Muscle of back (tissue), 11 donors: ENCODE measurements around the gene TMED10. TPM values are rescaled to one million over a fixed set of nuclear protein-coding genes. Genes with fewer than 3 reads are reported as not detected.
"Not testable (repeated sequence)": the region's sequence is repeated elsewhere in the genome, so short reads cannot be mapped to it uniquely, and the experiment has no call there.

ENCODE experiments used
- DNase-seq, 3 donors: peaks; one replicate each; pipeline versions ENCODE4 v3.0.0 to v3.0.0-alpha.2; 2013
- polyA plus RNA-seq, 10 donors: library from polyadenylated mRNA; unstranded; fragments of 120-200 nt; gene quantifications; one replicate each; pipeline ENCODE4 v1.2.1, GENCODE V29; 2013; ENCODE audit not compliant: insufficient read length in 10 of 10

The TMED10 gene
- polyA plus RNA-seq, 10 donors = 119 to 152 (median 133) TPM

- DNase-seq = no peak
These were observed 47.8 kb downstream of the TMED10 start for GRCh38 chr14:75128596-75128990.

DNA sequence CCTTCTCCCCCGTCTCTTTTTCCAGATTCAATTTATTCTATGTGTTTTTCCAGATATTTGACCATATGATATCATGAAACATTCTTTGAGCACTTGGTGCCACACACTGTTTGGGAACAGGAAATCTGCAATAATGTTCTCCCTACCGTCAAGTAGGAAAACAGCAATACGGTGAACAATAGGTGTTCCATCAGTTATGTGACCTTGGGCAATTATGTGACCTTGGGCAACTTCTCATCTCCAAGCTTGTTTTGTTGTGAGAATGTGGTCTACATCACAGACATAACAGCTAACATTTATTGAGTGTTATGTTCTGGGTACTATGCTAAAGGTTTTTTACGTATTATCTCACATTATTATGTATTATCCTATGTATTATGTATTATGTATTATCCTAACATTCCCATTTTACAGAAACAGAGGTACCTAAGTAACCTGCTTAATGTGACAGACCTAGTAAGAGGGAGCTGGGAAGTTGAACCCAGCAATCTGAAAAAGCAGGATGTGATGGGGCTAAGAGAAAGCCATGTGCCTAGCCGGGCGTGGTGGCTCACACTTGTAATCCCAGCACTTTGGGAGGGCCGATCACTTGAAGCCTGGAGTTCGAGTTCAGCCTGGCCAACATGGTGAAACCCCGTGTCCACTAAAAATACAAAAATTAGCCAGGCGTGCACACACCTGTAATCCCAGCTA is 48.4 kb downstream of the TMED10 start:
- DNase-seq = peak in 1 of 3 donors; percentile 21

GRCh38 chr14:75127474-75127820 is 49.0 kb downstream of the TMED10 start:
- DNase-seq = not testable (repeated sequence)

DNA sequence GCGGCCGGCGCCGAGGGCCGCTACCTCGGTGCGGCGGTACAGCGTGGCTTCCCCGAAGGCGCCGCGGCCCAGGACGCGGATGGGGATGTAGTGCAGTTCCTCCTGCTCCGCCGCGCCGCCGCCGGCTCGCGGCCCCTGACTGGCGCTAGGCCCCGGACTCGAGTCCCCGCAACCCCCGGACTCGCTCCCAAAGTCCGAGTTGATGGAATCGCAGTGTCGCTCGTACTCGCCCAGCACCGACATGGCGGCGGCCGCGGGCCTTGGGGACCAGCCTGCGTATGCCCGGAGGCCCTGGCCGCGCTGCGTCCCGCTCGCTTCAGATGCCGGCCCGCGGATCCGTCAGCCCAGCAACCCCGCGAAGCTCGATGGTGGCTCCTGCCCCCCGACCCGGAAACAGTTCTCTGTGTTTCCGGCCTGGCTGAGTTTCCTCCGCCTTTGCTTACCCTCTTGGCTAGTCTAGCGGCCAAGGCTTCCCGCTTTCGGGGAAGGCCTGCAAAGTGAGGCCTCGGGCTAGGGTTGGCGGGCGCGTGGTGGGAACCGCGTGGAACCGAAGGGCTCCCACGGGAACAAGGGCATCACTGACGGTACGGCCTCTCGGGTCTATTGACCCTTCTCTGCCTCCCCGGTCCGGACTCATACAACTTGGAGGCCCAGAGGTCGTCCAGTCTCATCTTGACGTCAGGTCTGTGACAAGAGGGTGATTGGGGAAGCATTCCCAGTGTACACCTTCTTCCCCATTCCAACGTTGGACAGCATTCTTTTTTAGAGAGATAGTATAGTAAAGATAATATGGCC is 49.5 kb downstream of the TMED10 start, which contains the start of gene NEK9:
Gene NEK9 (minus strand): TSS at position 370 of the 795 bp plus-strand sequence. CDS start 127 bp downstream, at position 243.
- DNase-seq = peak; percentile 88 to 98 (median 94)

- no peak for DNase-seq
These were observed 50.3 kb downstream of the TMED10 start for GRCh38 chr14:75126121-75126544.

- DNase-seq = no peak
These were observed 50.8 kb downstream of the TMED10 start for GRCh38 chr14:75125617-75126016.

DNA sequence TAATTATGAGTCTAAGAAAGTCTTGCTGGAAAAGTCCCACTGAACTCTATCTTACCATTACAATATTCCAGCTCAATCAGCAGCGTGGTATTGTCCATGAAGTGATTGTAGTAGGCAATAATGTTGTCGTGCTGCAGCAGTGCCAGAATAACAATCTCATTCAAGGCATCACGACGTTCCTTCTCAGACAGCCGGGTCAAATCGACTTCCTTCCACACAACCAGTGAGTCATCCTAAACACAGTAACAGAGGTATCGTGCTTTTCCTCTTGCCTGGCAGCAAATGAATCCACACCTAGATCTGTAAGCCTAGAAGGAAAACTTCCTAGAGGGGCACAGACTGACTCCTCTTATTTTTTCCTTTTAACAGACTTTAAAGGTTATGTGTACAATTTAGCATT is 52.4 kb downstream of the TMED10 start:
- no peak for DNase-seq

GRCh38 chr14:75121552-75121951 is 54.9 kb downstream of the TMED10 start:
- DNase-seq = no peak

DNA sequence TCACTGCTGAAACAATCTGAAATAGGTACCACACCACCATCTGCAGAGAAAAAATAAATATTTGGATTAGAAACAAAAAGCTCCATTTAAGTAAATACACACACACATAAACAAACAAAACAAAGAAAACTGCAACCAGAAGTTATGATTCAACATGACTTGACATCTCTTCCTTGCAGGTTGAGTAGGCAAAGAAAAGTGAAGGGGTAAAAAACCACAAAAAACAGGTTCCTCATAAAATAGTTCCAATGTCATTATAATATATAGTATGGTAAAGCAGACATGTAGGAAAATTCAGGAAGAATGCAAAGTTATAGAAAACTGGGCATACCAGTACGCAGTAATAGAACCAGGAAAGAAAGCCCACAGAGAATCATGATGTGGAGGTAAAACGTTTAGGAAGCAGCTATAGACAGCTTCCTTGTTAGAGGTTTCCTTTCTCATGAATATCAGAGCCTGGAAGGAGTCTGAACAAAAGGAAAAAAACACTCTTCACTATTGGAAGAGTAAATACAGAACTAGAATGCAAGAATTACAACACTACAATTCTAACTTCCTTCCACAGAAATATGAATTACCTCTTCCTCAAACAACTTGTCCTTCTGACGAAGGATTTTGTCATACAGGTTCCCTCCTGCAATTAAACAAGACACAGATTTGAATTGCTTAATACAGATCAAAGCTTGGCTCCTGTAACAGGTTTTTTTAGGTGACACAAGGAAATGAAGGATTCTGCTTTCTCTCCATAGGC is 55.7 kb downstream of the TMED10 start:
- DNase-seq = no peak

- DNase-seq = no peak
These were observed 57.4 kb downstream of the TMED10 start for GRCh38 chr14:75119056-75119455.

DNA sequence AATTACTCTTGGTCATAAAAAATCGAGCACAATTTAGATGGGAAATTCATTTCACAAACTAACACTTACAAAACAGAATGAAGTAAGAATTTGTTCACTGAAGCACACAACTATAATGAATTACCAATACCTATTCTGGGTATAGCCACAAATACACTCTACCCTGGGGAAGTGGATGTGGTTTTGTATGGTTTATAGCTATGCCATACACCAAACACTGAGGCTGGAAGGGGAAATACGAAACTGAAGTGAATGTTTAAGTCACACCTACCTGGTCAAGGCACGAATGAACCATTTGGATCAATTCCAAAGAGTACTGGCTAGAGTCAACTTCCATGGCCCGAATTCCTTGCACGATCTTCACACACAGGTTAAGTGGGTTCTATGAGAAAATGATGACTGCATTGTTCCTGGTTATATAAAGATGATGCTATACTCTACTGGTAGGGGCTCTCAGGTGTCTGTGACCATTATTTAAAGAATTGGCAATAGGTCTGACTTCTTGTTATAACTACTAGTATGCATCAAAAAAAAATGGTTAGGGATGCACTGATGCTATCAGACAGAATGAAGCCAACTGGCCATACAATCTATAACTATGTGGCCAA is 62.4 kb downstream of the TMED10 start:
- no peak for DNase-seq

- no peak for DNase-seq
These were observed 66.5 kb downstream of the TMED10 start for GRCh38 chr14:75109877-75110276.

DNA sequence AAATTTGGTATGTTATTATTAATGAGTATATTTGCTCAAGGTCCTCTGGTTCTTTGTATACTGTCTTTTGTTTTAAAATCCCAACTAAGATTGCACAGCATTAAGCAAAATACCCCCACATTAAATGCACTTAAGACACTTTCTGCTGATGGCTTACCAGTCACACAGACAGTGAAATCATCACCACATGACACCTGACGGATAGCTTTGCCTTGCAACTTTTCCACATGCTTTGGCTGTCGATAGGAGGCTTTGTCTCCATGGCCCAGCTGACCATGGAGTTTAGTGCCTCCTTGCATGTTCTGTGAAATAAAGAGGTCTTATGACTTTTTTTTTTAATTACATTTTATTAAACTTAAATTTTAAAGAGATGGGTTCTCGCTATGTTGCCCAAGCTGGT is 69.2 kb downstream of the TMED10 start:
- no peak for DNase-seq

GRCh38 chr14:75101491-75101890 is 74.9 kb downstream of the TMED10 start:
- DNase-seq = no peak

DNA sequence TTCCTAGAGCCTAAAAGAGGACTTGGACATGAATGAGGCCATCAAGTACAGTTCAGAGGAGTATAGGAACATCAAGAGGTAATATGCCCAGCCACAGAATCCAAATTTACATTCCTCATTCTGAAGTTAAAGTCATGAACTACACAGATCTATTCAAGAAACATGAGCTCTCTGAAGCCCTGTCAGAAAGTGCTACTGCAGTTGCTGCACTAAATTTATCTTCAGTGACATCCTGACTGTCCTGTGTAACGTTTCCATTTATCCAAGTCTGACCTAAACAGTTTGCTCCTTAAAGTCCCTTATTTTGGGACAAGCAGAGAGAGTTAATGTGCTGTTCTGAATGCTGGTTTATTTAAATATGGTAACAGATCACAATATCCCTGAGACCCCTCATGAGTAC is 77.7 kb downstream of the TMED10 start:
- peak in 1 of 3 donors; percentile 11 for DNase-seq

- no peak for DNase-seq
These were observed 78.2 kb downstream of the TMED10 start for GRCh38 chr14:75098212-75098611.

DNA sequence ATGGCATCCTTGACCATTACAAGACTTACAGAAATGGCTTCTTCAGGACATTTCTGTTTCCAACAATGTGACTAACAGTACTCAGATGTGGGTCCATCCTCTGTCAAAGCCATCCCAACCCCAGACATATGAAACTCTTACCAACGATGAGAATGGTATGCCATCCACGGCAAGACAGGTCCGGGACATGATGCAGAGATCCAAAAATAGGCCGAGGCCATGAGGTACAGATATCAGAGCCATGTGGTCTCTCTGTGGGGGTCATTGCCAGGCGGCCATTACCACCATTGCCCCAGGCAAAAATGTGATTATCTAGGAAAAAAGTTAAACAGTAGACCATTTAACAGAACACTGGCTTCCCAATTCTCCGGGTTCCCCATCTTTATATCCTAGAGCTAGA is 79.5 kb downstream of the TMED10 start:
- DNase-seq = no peak

DNA sequence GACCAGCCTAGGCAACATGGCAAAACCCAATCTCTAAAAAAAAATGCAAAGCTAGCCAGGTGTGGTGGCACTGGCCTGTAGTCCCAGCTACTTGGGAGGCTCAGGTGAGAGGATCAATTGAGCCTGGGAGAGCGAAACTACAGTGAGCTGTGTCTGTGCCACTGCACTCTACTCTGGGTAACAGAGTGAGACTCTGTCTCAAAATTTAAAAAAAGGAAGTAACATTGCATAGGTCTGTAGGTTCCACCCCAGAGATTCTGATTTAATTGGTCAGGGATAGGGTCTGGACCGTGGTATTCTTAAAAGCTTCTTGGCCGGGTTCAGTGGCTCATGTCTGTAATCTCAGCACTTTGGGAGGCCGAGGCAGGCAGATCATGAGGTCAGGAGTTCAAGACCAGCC is 80.7 kb downstream of the TMED10 start:
- DNase-seq = no peak

DNA sequence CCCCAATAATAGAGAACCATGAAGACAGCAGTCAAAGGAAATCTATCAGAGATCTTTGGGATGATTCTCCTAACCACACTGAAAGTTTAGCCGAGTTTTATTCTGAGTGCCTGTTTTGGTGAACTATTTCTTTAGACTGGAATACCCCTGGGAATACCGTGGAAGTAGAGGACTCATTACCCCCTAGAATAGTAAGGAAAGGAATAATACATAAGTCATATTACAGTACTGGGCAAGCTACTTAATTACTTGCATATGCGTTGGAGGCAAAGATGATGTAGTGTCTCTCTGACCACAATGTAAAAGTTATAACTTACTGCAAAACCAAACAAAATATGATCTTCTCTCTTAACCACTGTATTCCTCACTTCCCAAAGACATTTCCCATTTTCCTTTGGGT is 81.5 kb downstream of the TMED10 start:
- DNase-seq = peak in 1 of 3 donors; percentile 28

- DNase-seq = no peak
These were observed 83.7 kb downstream of the TMED10 start for GRCh38 chr14:75092698-75093097.

GRCh38 chr14:75091251-75091650 is 85.2 kb downstream of the TMED10 start:
- no peak for DNase-seq

GRCh38 chr14:75090353-75090752 is 86.1 kb downstream of the TMED10 start:
- DNase-seq = no peak
